Loucy (cell line): ENCODE results near the gene SOD2.

Source experiments
- H2AFZ ChIP-seq: fragments of 200-600 bp; sonication (generic); 2 replicates; pipeline ENCODE4 v1.6.0; 2016; ENCODE audit warnings: antibody characterized with exemption, mild to moderate bottlenecking, low read length, moderate library complexity
- H3F3A ChIP-seq: fragments of 200-600 bp; 2 replicates; pipeline ENCODE4 v1.6.0; 2016; ENCODE audit warnings: antibody characterized with exemption, low read depth, mild to moderate bottlenecking
- H3K27me3 ChIP-seq: fragments of 200-600 bp; sonication (generic); 2 replicates; pipeline ENCODE4 v1.6.1; 2014; ENCODE audit warnings: low read length, mild to moderate bottlenecking; ENCODE audit not compliant: insufficient read depth, poor library complexity, severe bottlenecking
- H3K36me3 ChIP-seq: fragments of 200-600 bp; sonication (generic); 2 replicates; pipeline ENCODE4 v1.6.1; 2016; ENCODE audit warnings: low read length; ENCODE audit not compliant: insufficient read depth
- H3K4me1 ChIP-seq: fragments of 200-600 bp; sonication (generic); 2 replicates; pipeline ENCODE4 v1.5.1; 2014; ENCODE audit warnings: low read length, mild to moderate bottlenecking; ENCODE audit not compliant: insufficient read depth, poor library complexity, severe bottlenecking
- H3K4me2 ChIP-seq: fragments of 200-600 bp; sonication (generic); 2 replicates; pipeline ENCODE4 v1.6.0; 2014; ENCODE audit warnings: antibody characterized with exemption, low read length, low read depth, mild to moderate bottlenecking; ENCODE audit not compliant: poor library complexity, severe bottlenecking
- H3K4me3 ChIP-seq: fragments of 200-600 bp; sonication (generic); 2 replicates; pipeline ENCODE4 v1.5.1; 2014; ENCODE audit warnings: low read length, mild to moderate bottlenecking, mixed read lengths; ENCODE audit not compliant: poor library complexity, severe bottlenecking
- H3K79me2 ChIP-seq: fragments of 200-600 bp; sonication (generic); 2 replicates; pipeline ENCODE4 v1.6.1; 2014; ENCODE audit warnings: low read length; ENCODE audit not compliant: insufficient read depth
- H3K9ac ChIP-seq: fragments of 200-600 bp; sonication (generic); 2 replicates; pipeline ENCODE4 v1.6.0; 2014; ENCODE audit warnings: mild to moderate bottlenecking, low read depth, low read length, moderate library complexity; ENCODE audit not compliant: poor library complexity, severe bottlenecking
- H3K9me2 ChIP-seq: fragments of 200-600 bp; sonication (generic); replicated peaks from 2 replicates; pipeline ENCODE4 v1.6.1; 2016; ENCODE audit warnings: low read depth, low read length, mixed read lengths
- H3K9me3 ChIP-seq: fragments of 200-600 bp; sonication (generic); 2 replicates; pipeline ENCODE4 v1.6.1; 2014; ENCODE audit warnings: mild to moderate bottlenecking, antibody characterized with exemption, low read length, low read depth; ENCODE audit not compliant: insufficient read depth
- H4K20me1 ChIP-seq: fragments of 200-600 bp; sonication (generic); 2 replicates; pipeline ENCODE4 v1.6.0; 2014; ENCODE audit warnings: antibody characterized with exemption, low read length, mild to moderate bottlenecking; ENCODE audit not compliant: insufficient read depth, poor library complexity, severe bottlenecking
- CTCF ChIP-seq: fragments of 200-600 bp; sonication (generic); conservative IDR thresholded peaks from 2 replicates; pipeline ENCODE4 v1.5.1; 2014; ENCODE audit warnings: mild to moderate bottlenecking, antibody characterized with exemption, low read length
- EZH2phosphoT487 ChIP-seq: fragments of 200-600 bp; IDR thresholded peaks from 2 replicates; pipeline ENCODE4 v1.6.1; 2018; ENCODE audit warnings: antibody characterized with exemption, mild to moderate bottlenecking, moderate library complexity, borderline replicate concordance

Gene SOD2

DNA sequence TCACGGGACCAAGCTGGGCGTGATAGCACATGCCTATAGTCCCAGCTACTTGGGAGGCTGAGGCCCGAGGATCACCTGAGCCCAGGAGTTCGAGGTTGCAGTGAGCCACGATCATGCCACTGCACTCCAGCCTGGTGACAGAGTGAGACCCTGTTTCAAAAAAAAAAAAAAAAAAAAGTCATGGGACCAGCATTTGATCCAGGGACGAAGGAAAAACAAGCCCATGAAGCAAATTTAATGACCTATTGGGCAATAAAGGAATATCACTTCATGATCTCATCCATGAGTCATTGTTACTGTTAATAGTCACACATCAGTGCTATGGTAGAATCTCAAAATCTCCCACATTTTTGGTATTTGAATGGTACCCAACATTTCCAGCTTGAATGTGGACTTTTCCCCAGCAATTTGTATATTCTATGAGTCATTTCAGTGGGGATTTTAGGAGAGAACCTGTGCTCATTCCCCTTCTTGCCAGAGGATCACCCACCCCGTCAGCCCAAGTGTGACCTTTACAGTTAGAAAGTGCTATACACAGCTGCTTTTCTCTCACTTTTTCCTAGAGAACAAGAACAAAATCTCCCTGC, 8.5 kb upstream of the SOD2 start:
- Histone ChIP-seq H3K9me2 (no peaks in the 10 kb centered on the region), H3K36me3 (no peaks in the 10 kb centered on the region), H3K4me2 (no peak overlapping the region), H4K20me1 (no peaks in the 10 kb centered on the region), H3K4me1 (peaks cover 7% of the 10 kb centered on the region), H3K4me3 (no peak overlapping the region), H3K27me3 (no peaks in the 10 kb centered on the region), H3K79me2 (no peaks in the 10 kb centered on the region), H2AFZ (no peak overlapping the region), H3K9me3 (no peaks in the 10 kb centered on the region), H3F3A (no peaks in the 10 kb centered on the region), H3K9ac (no peak overlapping the region)
- TF ChIP-seq EZH2phosphoT487 (no peak), CTCF (no peak)

- no peaks in the 10 kb centered on the region for H4K20me1 ChIP-seq
- H3K9me2 ChIP-seq = no peaks in the 10 kb centered on the region
- no peaks in the 10 kb centered on the region for H3K27me3 ChIP-seq
- no peak for TF ChIP-seq EZH2phosphoT487
- no peak for TF ChIP-seq CTCF
- H3K79me2 ChIP-seq = no peaks in the 10 kb centered on the region
- no peaks in the 10 kb centered on the region for H3K9me3 ChIP-seq
- no peak overlapping the region for H3K4me2 ChIP-seq
- H3K4me3 ChIP-seq = no peak overlapping the region
- H3K9ac ChIP-seq = no peak overlapping the region
- H2AFZ ChIP-seq = no peak overlapping the region
- no peaks in the 10 kb centered on the region for H3K36me3 ChIP-seq
- H3K4me1 ChIP-seq = peaks cover 7% of the 10 kb centered on the region
- H3F3A ChIP-seq = no peaks in the 10 kb centered on the region
Observed at GRCh38 chr6:159700970-159701369, 7.9 kb upstream of the SOD2 start.

DNA sequence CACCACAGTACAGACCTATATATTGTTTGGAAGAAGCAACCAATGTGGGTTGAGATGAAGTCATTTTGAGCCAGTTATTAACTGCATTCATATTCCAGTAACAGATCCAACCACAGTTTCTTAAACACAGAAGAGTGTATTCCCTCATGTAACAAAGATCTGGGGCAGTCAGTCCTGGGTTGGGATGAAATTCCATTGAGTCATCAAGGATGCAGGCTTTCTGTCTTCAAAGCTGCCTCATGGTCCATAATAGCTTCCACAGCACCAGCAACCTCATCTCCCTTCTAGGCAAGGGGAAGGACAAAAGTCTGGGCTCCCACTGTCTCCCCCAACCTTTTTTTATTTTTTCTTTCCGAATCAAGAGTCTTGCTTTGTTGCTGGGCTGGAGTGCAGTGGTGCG, 2.9 kb upstream of the SOD2 start:
- H3K36me3 ChIP-seq = no peaks in the 10 kb centered on the region
- H3K9me3 ChIP-seq = no peaks in the 10 kb centered on the region
- H4K20me1 ChIP-seq = peaks cover 12% of the 10 kb centered on the region
- TF ChIP-seq EZH2phosphoT487 = no peak
- no peak for TF ChIP-seq CTCF
- H3K9me2 ChIP-seq = no peaks in the 10 kb centered on the region
- no peak overlapping the region for H3K4me2 ChIP-seq
- no peak overlapping the region for H2AFZ ChIP-seq
- H3K4me3 ChIP-seq = no peak overlapping the region
- no peaks in the 10 kb centered on the region for H3K27me3 ChIP-seq
- peaks cover 20% of the 10 kb centered on the region for H3K79me2 ChIP-seq
- H3K9ac ChIP-seq = no peak overlapping the region
- no peaks in the 10 kb centered on the region for H3F3A ChIP-seq
- peaks cover 25% of the 10 kb centered on the region for H3K4me1 ChIP-seq
